ENCODE measurements around the gene MAGEA4.

DNA sequence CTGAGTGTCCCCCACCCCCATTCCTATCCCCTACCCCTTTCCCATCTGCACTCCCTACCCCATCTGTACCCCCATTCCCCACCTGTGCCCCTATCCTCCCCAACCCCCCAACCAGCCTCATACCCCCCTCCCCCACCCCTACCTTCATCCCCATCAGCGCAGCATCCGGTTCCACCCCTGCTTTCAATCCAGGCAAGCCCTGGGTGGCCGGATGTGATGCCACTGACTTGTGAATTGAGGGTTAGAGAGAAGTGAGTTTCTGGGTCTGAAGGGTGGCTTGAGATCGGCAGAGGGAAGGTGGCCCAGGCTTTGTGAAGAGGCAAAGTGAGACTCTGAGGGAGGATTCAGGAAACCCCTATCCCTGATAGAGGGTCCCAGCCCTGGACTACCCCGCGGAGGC is 7.8 kb downstream of the MAGEA4 start:
- TF ChIP-seq RAD21 (IDR thresholded peaks at IDR 0.05; ENCODE audit: low read length) (no peak), CHD1 (IDR thresholded peaks at IDR 0.05; ENCODE audit: low read depth, low read length) (no peak), RFX5 (IDR thresholded peaks at IDR 0.05; ENCODE audit: low read depth, low read length) (no peak), POLR2A (IDR thresholded peaks at IDR 0.05; ENCODE audit: low read depth, low read length) (no peak), SMC3 (IDR thresholded peaks at IDR 0.05; ENCODE audit: low read depth, low read length) (no peak), MAFK (IDR thresholded peaks at IDR 0.05; ENCODE audit: low read depth, low read length) (no peak)
- TF ChIP-seq, protein P1, sequence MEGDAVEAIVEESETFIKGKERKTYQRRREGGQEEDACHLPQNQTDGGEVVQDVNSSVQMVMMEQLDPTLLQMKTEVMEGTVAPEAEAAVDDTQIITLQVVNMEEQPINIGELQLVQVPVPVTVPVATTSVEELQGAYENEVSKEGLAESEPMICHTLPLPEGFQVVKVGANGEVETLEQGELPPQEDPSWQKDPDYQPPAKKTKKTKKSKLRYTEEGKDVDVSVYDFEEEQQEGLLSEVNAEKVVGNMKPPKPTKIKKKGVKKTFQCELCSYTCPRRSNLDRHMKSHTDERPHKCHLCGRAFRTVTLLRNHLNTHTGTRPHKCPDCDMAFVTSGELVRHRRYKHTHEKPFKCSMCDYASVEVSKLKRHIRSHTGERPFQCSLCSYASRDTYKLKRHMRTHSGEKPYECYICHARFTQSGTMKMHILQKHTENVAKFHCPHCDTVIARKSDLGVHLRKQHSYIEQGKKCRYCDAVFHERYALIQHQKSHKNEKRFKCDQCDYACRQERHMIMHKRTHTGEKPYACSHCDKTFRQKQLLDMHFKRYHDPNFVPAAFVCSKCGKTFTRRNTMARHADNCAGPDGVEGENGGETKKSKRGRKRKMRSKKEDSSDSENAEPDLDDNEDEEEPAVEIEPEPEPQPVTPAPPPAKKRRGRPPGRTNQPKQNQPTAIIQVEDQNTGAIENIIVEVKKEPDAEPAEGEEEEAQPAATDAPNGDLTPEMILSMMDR (conservative IDR thresholded peaks at IDR 0.05; ENCODE audit: low read depth, low read length) = no peak

Measured in IMR-90 (cell line).